Activated CD8-positive, alpha-beta memory T cell treated with anti-CD3 and anti-CD28 coated beads, Interleukin-2, amount 50 U/mL, for 1 hour (primary cell): ENCODE data around the gene CCDC78.
"Not testable (repeated sequence)": the region's sequence is repeated elsewhere in the genome, so short reads cannot be mapped to it uniquely, and the experiment has no call there.

Experiments used
- DNase-seq: peaks from one replicate; pipeline ENCODE4 v3.0.0-alpha.2; 2020; ENCODE audit errors: extremely low read depth

CCDC78 gene

DNA sequence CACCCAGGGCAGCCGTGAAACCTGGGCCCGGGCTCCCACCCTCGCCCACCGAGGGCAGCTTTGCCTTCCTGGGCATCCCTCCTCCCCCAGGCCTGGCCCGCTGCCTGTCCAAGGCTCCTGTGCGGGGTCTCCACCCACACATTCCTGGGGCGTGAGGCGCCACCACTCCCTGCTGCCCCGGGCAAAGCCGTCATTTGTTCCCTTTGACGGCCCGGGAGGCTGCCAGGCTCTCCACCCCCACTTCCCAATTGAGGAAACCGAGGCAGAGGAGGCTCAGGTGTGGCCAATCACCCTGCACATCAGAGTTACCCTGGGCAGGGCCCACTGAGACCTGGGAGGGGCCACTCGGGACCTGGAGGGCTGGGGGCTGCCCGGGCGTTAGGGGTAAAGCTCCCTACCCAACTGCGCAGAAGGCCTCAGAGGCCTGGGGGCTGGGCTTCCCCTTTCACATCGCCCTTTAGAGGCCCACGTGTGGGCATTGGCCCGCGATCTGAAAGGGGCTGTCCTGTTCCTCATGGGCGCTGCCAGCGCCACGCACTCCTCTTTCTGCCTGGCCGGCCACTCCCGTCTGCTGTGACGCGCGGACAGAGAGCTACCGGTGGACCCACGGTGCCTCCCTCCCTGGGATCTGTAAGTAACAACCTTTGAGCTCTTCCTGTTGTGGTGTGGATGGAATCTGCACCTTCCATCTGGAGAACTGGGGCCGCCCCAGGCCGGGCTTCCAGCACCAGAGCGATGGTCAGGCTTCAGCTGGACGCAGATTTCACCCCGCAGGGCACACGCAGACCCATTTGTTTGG is 34.5 kb upstream of the CCDC78 start, which contains the start of gene MSLN:
TSS of gene MSLN (plus strand) at position 190 of the 799 bp plus-strand sequence. CDS start 1,947 bp downstream, outside the sequence.
- no peak for DNase-seq

DNA sequence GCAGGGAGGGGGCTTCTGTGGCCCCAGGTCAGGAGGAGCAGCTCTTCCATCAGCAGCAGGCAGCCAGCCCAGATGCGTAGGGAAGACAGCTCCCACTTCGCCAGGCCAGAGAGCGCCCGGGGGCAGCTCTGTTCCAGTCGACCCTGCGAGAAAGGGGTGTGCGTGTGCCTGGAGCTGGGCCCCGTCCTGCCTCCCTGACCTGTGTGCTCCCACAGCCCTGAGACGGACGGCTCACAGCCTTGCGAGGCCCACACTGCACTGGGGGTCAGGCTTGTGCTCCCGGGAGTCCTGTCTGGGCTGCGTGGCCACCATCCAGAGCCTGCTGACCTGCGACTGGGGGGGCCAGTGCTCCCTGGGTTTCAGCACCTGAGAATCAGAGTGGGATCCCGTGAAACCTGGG is 33.8 kb upstream of the CCDC78 start:
- DNase-seq, result no peak

- no peak for DNase-seq
Observed at GRCh38 chr16:759110-759910, 33.1 kb upstream of the CCDC78 start.

GRCh38 chr16:756428-756827 is 30.2 kb upstream of the CCDC78 start:
- no peak for DNase-seq

- no peak for DNase-seq
Observed at GRCh38 chr16:754656-755055, 28.4 kb upstream of the CCDC78 start.

- DNase-seq, result not testable (repeated sequence)
Observed at GRCh38 chr16:754121-754607, 27.9 kb upstream of the CCDC78 start.

- no peak for DNase-seq
Observed at GRCh38 chr16:752007-752312, 25.7 kb upstream of the CCDC78 start.

DNA sequence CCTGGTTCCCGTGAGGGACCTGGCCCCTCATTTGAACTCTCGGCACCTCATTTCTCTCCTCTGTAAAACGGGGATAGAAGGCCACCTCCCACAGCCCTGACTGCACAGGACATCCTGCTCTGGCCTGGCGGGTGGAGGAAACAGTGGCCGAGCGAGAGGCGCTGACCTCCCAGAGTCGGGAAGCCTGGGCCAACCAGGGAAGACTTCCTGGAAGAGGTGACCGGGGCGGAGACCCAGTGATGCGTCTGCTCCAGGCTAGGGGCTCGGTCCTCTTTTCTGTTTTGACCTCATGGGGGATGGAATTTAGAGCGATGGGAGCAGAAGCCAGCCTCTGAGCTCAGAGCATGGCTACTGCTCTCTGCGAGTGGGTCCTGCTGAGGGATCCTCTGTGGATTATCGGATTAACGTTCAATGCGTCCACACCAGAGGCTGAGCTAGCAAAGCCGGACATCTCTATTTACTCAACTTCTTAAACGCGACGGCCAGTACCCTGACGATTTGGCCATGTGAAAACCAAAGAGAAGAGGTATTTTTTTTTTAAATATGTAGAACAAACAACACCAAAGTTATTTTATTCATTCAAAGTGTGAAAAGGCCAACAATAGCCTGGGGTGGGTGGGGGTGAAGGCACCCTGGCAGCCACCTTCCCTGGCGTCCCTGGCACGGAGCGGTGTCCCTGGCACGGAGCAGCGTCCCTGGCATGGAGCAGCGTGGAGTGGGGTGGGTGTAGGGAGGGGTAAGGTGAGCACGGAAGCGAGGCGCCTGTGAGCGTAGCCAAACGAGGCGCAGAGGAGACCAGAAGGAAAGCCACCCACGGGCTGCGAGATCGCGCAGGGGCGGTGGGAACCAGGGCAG is 25.1 kb upstream of the CCDC78 start:
- no peak for DNase-seq

GRCh38 chr16:750485-750884 is 24.2 kb upstream of the CCDC78 start:
- DNase-seq, result no peak

DNA sequence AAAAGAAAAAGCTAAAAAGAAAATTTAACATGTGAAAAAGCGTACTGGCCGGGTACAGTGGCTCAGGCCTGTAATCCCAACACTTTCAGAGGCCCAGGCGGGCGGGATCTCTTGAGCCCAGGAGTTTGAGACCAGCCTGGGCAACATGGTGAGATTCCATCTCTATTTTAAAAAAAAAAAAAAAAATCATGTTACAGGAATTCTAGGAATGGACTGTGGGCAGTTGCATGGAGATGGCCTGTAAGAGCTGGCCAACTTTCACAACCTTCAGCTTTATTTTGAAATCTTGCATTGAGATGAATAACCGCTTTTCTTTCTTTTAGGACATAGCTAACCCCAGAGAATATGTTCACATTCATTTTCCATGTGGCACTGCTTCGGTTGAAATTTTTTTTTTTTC is 22.8 kb upstream of the CCDC78 start:
- DNase-seq, result no peak

DNA sequence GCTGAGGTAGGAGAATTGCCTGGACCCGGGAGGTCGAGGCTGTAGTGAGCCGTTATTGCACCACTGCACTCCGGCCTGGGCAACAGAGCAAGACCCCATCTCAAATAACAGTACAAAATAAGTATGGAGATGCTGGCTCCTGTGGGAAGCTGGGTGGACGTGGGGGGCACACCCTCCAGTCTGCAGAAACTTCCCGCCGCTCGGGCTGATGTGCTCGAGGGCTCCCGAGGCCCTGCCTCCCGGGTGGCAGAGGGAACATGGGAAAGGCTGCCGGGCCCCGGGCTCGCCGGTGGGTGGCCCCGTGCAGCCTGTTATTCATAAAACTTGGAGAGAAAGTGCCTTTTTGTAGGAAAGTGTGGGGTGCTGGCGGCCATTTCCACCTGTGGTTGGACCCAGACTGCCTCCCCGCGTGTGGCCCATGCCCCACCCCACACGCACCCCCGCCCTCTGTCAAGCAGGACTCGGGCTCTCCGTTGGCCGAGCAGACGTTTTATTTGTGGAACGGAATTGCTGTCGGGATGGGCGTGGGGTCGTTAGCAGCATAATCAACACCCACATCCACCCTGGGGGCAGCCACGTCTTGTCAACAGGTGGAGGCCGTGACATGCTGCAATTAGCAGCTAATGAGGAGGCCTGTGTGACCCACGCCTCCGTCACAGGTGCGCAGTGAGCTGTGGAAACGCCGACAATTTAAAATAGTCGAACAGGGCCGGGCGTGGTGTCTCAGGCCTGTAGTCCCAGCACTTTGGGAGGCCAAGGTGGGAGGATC is 21.9 kb upstream of the CCDC78 start:
- no peak for DNase-seq

DNA sequence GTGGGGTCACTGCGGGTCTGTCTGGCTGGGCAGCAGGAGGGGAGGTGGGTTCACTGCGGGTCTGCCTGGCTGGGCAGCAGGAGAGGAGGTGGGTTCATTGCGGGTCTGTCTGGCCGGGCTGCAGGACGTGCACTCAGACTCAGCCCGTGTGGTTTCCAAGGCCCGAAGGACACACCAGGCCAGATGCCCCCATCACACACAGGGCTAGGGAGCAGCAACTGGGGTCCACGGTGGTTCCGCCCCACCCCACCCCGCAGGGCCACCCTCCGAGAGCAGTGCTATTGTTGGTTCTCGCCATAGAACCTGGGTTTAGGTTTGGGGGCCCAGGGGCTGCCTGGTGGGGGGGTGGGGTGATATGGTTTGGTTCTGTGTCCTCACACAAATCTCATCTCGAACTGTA is 20.4 kb upstream of the CCDC78 start:
- DNase-seq, result no peak

DNA sequence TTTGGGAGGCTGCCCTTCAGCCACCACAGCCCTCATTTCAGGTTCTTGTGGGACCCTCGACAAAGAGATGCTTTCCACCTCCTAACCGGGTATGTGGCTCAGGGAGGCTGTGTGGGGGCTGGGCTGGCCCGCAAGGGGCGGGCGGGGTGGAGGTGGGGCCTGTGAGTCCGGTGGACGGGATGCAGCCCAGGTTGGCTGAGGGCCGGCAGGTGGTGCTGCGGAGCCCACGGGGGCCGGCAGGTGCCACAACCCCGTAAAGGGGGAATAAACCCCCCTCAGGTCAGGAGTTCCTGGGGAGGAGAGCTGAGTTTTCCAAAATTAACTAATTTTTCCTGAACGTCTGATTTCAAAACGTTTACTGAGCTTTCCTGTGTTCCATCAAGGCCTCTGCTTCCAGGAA is 19.5 kb upstream of the CCDC78 start:
- no peak for DNase-seq

DNA sequence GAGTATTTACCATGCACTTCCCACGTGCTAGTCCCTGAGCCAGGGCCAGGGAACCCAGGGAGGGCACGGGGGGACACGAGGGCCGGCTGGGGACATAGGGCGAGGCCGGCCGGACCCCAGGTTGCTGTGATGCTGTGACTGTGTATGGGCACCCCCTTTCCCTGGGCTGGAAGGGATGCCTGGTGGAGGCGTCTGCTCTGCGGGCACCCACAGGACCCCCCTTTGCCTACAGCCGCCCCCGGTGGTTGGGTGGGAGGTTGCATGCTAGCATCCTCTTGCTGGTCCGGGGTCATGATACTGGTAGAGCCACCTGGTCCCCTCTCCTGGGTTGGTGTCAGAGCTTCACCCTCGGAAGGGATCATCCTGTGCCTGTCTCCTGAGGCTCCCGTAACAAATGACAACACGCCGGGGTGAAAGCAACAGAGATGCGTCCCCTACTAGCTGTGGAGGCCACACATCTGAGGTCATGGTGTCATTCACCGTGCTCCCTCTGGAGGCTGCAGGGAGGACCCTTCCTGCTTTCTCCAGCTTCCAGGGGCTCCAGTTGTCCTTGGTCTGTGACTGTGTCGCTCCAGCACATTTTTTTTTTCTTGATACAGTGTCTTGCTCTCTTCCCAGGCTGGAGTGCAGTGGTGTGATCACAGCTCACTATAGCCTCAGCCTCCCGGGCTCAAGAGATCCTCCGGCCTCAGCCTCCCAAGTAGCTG is 17.7 kb upstream of the CCDC78 start:
- DNase-seq, result no peak

- DNase-seq, result not testable (repeated sequence)
Observed at GRCh38 chr16:742894-743293, 16.7 kb upstream of the CCDC78 start.

DNA sequence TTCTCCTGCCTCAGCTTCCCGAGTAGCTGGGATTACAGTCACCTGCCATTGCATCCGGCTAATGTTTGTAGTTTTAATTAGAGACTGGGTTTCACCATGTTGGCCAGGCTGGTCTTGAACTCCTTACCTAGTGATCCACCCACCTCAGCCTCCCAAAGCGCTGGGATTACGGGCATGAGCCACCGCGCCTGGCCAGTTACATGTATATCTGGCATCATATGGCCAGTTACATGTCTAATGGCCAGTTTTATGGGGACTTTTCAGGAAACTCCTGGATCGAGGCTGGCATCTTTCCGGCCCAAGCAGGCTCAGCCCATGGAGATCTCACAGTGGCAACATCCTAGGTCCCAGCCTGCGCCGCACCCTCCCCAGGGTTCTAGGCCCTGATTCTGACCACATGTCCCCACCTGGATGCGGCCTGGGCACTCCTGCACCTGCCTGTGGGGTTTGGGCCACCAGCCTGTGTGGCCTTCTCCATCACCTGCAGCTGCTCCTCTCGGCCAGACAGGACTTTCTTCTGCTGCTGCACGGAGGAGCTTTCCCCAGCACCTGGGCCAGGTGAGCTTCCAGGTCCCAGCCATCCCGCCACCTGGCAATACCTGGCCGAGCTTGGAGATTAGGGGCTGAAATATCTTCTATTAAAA is 15.9 kb upstream of the CCDC78 start:
- no peak for DNase-seq

DNA sequence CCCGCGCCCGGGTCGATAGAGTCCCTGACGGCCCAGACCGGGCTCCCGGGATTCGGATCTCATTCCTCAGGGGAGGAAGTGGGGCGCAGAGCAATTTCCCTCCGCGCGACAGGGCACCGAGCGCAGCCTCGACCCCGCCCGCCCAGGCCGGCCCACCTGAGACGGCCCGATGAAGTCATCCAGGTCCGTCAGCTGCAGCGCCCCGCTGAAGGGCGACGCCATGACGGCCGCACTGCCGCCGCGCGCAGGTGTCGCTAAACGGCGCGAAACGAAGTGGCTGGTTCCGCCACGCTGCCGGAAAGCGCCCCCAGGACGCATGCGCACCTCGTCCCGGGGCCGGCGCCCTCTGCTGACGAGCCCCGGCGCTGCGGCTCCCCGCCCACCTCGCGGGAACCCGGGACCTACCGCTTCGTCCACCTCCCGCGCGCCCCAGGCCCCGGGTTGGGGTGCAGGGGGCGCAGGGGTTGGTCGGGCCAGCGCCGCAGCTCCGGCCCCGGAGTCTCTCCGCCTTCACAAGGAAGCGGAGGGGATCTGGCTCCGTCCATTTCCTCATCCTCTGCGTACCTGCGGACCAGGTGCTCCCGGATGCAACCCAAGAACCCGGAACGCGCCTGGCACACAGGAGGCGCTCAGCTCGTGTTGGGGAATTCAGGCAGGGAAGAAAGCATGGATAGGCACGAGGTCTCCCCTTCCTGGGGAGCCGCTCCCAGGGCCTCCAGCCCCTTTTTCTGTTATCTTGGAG is 14.7 kb upstream of the CCDC78 start, which contains the start of gene CIAO3:
TSS of gene CIAO3 (minus strand) at position 234 of the 742 bp plus-strand sequence. CDS start at position 222, 12 bp downstream.
- peak; percentile 70 for DNase-seq

DNA sequence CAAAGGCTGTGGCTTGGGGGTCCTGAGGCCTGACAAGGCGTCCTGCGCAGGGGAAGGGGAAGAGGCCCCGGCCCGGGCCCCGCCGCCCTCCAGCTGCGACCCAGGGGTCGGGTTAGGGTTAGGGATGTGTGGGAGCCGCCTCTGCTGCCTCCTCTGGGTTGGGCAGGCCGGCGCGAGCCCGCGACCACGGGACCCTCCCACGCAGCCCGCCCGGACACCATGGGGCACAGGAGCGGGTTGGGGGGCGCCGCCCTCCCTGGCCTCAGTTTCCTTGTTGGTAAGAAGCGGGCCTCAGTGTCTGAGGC is 14.2 kb upstream of the CCDC78 start:
- no peak for DNase-seq
